ENCODE results near the gene CTXN3. TPM values are rescaled to one million over a fixed set of nuclear protein-coding genes. Genes with fewer than 3 reads are reported as not detected.

The CTXN3 gene
- total and polyA plus RNA-seq, 2 donors (not counting 3 experiments of a cell fraction or from before 2014, with no cell fraction given), result not detected

- TF ChIP-seq POLR2AphosphoS5 (IDR thresholded peaks at IDR 0.05; ENCODE audit: insufficient read depth, low read depth, low read length) (no peak), FOS (IDR thresholded peaks at IDR 0.05; ENCODE audit: borderline replicate concordance, insufficient read depth, low read length) (no peak), JUN (IDR thresholded peaks at IDR 0.05; ENCODE audit: borderline replicate concordance, insufficient read depth, insufficient read length, low read depth) (no peak), MYC (IDR thresholded peaks at IDR 0.05; ENCODE audit: low read depth, low read length) (no peak), MAX (IDR thresholded peaks at IDR 0.05; ENCODE audit: insufficient read depth, insufficient read length) (no peak), EZH2 (IDR thresholded peaks at IDR 0.05; ENCODE audit: borderline replicate concordance, low read depth, low read length, severe bottlenecking) (no peak), CTCF (IDR thresholded peaks at IDR 0.05; ENCODE audit: extremely low read depth in 1 of 2, insufficient read depth in 1 of 2, low read depth in 1 of 2, low read length in 2 of 2) (no peak), GATA2 (IDR thresholded peaks at IDR 0.05; ENCODE audit: insufficient read depth, insufficient read length, low read depth, low read length) (no peak), POLR2A (IDR thresholded peaks at IDR 0.05; ENCODE audit: low read depth, low read length) (no peak)
- H2AFZ ChIP-seq (ENCODE audit: low read depth, low read length), result no peak within 1 kb of the TSS
- CTCF ChIA-PET, result no interaction called here
- no peaks in the 10 kb centered on the region for H3K9me3 ChIP-seq (replicated peaks; ENCODE audit: control insufficient read depth, insufficient read depth, low read length)
- H4K20me1 ChIP-seq (replicated peaks; ENCODE audit: control insufficient read depth, extremely low read depth, insufficient read depth, low read length), result no peaks in the 10 kb centered on the region
- H3K9ac ChIP-seq (replicated peaks; ENCODE audit: extremely low read depth, insufficient read depth, low read length), result no peak within 1 kb of the TSS
- BruUV-seq (replicated peaks), result no TSS peak
- dilution Hi-C loops (cut with MboI; ENCODE audit: extremely low pct_ligation_motif_present, low sequenced_read_pairs) (no loop called here), intact Hi-C loops (cut with micrococcal nuclease) (no loop called here)
- H3K4me1 ChIP-seq (ENCODE audit: control insufficient read depth, extremely low read depth, insufficient read depth, low read length), result no peaks in the 10 kb centered on the region
- no peak within 1 kb of the TSS for H3K4me3 ChIP-seq (replicated peaks in 1 of 3; ENCODE audit: insufficient read depth in 1 of 3, low read depth in 1 of 3, low read length in 3 of 3)
- peaks cover 0 to 5% of the 10 kb centered on the region in 2 experiments for H3K27me3 ChIP-seq (ENCODE audit: control insufficient read depth in 2 of 2, insufficient read depth in 2 of 2, low read length in 2 of 2)
- no peak for DNase-seq (ENCODE audit: low read depth, low spot score)
- no peaks in the 10 kb centered on the region for H3K79me2 ChIP-seq (ENCODE audit: control insufficient read depth, insufficient read depth, low read length)
- no peak within 1 kb of the TSS for H3K4me2 ChIP-seq (ENCODE audit: insufficient read depth, low read length)
- H3K9me1 ChIP-seq (replicated peaks; ENCODE audit: control insufficient read depth, extremely low read depth, insufficient read depth, low read length), result no peaks in the 10 kb centered on the region
- no peaks in the 10 kb centered on the region for H3K36me3 ChIP-seq (ENCODE audit: control insufficient read depth in 2 of 2, extremely low read depth in 1 of 2, insufficient read depth in 2 of 2, low read length in 2 of 2)
- no peak for FAIRE-seq
- no peak within 1 kb of the TSS for H3K27ac ChIP-seq (ENCODE audit: insufficient read depth, low read depth, low read length)
- POLR2A ChIA-PET, result no interaction called here
Measured at GRCh38 chr5:127702926-127703561, 54.2 kb downstream of the CTXN3 start, which contains the start of gene CCDC192. CCDC192 (plus strand) TSS chr5:127703391; CDS start chr5:127703446, 55 bp downstream.
